Fibroblast of skin of abdomen (primary cell): ENCODE results near the gene IDE.
"Not testable (repeated sequence)": the region's sequence is repeated elsewhere in the genome, so short reads cannot be mapped to it uniquely, and the experiment has no call there.

Experiments
- DNase-seq: peaks from one replicate; pipeline ENCODE4 v3.0.0-alpha.2; 2013

IDE gene

DNA sequence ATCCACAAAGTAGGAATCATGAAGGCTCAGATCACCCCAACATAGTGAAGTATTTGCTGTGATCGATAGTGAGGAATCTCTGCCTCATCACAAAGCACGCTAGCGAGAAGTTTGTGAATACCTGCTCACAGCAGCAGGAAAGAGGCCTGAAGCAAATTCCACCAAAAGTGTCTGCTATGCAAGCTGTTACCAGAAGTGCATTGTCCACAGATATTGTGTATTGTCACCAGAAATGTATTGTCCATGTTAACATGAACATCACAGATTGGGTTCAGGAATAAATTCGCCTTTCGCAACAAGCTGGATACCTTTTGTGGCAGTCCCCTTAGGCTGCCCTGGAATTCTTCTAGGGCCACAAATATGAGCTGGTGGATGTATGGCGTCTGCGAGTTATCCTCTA lies 155.0 kb downstream of the IDE start:
- no peak for DNase-seq

GRCh38 chr10:92418221-92418620 lies 155.7 kb downstream of the IDE start:
- no peak for DNase-seq

GRCh38 chr10:92413519-92413918 lies 160.4 kb downstream of the IDE start:
- no peak for DNase-seq

DNA sequence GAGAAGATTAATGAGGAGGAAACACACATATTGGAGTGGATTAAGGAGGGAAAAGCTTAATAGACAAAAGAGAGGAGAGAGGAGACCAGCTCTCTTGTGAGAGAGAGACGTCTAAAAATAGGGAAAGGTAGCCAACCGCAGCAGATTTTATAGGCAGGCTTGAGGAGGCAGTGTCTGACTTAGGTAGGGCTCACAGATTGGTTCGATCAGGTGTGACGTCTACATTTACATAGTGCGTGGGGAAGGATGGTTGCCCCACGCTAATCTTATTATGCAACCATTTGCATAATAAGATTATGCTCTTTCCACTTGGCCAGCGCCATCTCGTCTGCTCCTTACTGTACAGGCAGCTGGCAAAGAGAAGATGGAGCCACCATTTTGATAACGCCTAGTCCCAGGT lies 160.9 kb downstream of the IDE start:
- no peak for DNase-seq

DNA sequence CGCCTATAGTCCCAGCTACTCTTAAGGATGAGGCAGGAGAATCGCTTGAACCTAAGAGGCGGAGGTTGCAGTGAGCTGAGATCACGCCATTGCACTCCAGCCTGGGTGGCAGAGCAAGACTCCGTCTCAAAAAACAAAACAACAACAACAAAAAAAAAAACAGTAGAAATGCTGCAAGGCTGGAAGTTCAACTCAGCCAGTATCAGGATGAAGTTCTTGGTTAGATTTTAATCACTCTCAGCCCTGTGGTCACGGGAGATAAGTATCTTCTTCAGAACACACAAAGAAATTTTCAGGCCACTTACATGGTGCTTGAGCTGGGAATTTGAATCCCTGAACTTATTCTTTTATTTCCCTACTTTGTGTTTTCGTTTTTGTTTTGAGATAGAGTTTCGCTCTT lies 162.5 kb downstream of the IDE start:
- no peak for DNase-seq

- no peak for DNase-seq
These were observed 163.4 kb downstream of the IDE start for GRCh38 chr10:92410501-92410900.

DNA sequence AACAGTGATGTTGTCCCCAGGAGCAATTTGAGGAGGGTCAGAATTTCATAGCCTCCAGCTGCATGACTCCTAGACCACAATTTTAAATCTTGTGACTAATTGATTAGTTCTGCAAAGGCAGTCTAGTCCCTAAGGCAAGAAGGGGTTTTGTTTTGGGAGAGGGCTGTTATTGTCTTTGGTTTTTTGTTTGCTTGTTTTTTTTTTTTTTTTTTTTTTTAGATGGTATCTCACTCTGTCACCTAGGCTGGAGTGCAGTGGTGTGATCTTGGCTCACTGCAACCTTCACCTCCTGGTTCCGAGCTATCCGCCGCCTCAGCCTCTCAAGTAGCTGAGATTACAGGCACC lies 165.9 kb downstream of the IDE start:
- DNase-seq, result no peak

GRCh38 chr10:92407305-92408016 lies 166.4 kb downstream of the IDE start:
- DNase-seq, result no peak

DNA sequence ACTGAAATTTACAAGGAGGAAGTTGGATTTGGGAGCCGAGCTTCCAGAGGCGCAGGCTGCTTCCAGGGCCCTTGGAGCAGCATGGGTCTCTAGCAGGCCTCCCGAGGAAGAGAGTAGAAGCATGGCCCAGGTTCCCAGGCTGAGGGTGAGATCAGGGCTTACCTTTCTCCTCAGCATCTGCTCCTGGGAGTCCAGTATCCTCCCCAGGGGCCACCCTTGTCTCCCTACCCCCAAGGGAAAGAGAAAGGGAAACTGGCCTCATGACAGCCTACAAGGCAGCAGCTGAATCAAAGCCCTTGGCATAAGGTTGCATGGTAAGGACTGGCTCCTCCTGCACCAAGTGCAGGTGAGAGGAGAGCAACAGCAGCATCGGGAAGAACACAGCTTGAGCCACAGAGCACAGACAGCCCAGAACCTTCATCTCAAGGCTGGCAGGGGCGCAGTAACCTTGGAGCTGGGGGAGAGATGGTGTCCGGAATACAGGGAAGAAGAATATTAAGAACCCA lies 168.4 kb downstream of the IDE start:
- DNase-seq, result no peak

- no peak for DNase-seq
These were observed 169.1 kb downstream of the IDE start for GRCh38 chr10:92404612-92405418.

- not testable (repeated sequence) for DNase-seq
These were observed 171.7 kb downstream of the IDE start for GRCh38 chr10:92402234-92402633.
